Suprapubic skin (tissue), 4 donors: ENCODE results near the gene SND1.

Experiments
- CTCF ChIP-seq, 2 donors: fragments of 200-600 bp in 1 of 2; fragments of 450-650 bp in 1 of 2; sonication (generic) in 1 of 2; IDR thresholded peaks; one replicate each; pipeline ENCODE4 v1.5.1; 2016 to 2019; ENCODE audit warnings: antibody characterized with exemption in 2 of 2, mild to moderate bottlenecking in 1 of 2, moderate library complexity in 1 of 2
- EP300 ChIP-seq: sonication (generic); formaldehyde crosslinking; IDR thresholded peaks from one replicate; pipeline ENCODE4 v1.6.1; 2017; ENCODE audit warnings: antibody characterized with exemption
- POLR2A ChIP-seq, 2 donors: fragments of 450-650 bp; IDR thresholded peaks; one replicate each; pipeline ENCODE4 v1.6.1; 2017; ENCODE audit warnings: antibody characterized with exemption in 2 of 2, mild to moderate bottlenecking in 2 of 2, moderate library complexity in 2 of 2
- POLR2AphosphoS5 ChIP-seq, 3 donors: sonication (generic); formaldehyde crosslinking; IDR thresholded peaks; one replicate each; pipeline ENCODE4 v1.6.1; 2017; ENCODE audit warnings: antibody characterized with exemption in 3 of 3

GRCh38 chr7:127658970-127659630 lies 7.1 kb downstream of the SND1 start:
- TF ChIP-seq CTCF (IDR thresholded peaks at IDR 0.05) (no peak), EP300 (no peak), POLR2A (IDR thresholded peaks at IDR 0.05) (no peak), POLR2AphosphoS5 (IDR thresholded peaks at IDR 0.05) (no peak)
